Astrocyte (in vitro differentiated cells and primary cell): ENCODE data around the gene LYZL6. TPM values are rescaled to one million over a fixed set of nuclear protein-coding genes. Genes with fewer than 3 reads are reported as not detected.

Experiments
- DNase-seq: peaks from one replicate; pipeline ENCODE4 v3.0.0-alpha.2; 2010; ENCODE audit warnings: low read depth
- FAIRE-seq: peaks from 2 replicates; lab custom pipeline; 2011; peaks lifted over from hg19 to GRCh38; lab: Jason Lieb, UNC
- H2AFZ ChIP-seq: 2 replicates; pipeline ENCODE4 v1.6.0; 2012; ENCODE audit warnings: low read depth, low read length, inconsistent platforms
- H3K27ac ChIP-seq: 2 replicates; pipeline ENCODE4 v1.5.1; 2011; ENCODE audit warnings: low read depth, low read length, inconsistent platforms
- H3K27me3 ChIP-seq: 2 replicates; pipeline ENCODE4 v1.6.0; 2011; ENCODE audit warnings: low read length, inconsistent platforms; ENCODE audit not compliant: insufficient read depth
- H3K36me3 ChIP-seq: 2 replicates; pipeline ENCODE4 v1.5.1; 2011; ENCODE audit warnings: low read length, inconsistent platforms; ENCODE audit not compliant: insufficient read depth
- H3K4me1 ChIP-seq: 2 replicates; pipeline ENCODE4 v1.5.1; 2011; ENCODE audit warnings: low read length, inconsistent platforms; ENCODE audit not compliant: insufficient read depth
- H3K4me2 ChIP-seq: 2 replicates; pipeline ENCODE4 v1.6.0; 2012; ENCODE audit warnings: low read length, inconsistent platforms
- H3K4me3 ChIP-seq: 2 replicates; pipeline ENCODE4 v1.5.1; 2011; ENCODE audit warnings: low read depth, mild to moderate bottlenecking, low read length, inconsistent platforms; ENCODE audit not compliant: insufficient read depth
- H3K79me2 ChIP-seq: 2 replicates; pipeline ENCODE4 v1.6.0; 2012; ENCODE audit warnings: mild to moderate bottlenecking, low read length, inconsistent platforms; ENCODE audit not compliant: insufficient read depth
- H3K9ac ChIP-seq: 2 replicates; pipeline ENCODE4 v1.6.0; 2012; ENCODE audit warnings: mild to moderate bottlenecking, low read length, inconsistent platforms
- H3K9me3 ChIP-seq: 2 replicates; pipeline ENCODE4 v1.5.1; 2012; ENCODE audit warnings: low read depth, mild to moderate bottlenecking, low read length, inconsistent platforms; ENCODE audit not compliant: insufficient read depth
- H4K20me1 ChIP-seq: 2 replicates; pipeline ENCODE4 v1.6.0; 2012; ENCODE audit warnings: low read length, inconsistent platforms; ENCODE audit not compliant: insufficient read depth
- H3K27ac Mint-ChIP-seq: one replicate; pipeline ENCODE4 v1.8.0; 2021; ENCODE audit warnings: mild to moderate bottlenecking, mixed read lengths; ENCODE audit not compliant: unreplicated experiment
- H3K27me3 Mint-ChIP-seq: one replicate; pipeline ENCODE4 v1.8.0; 2021; ENCODE audit warnings: low read depth, mixed read lengths; ENCODE audit not compliant: unreplicated experiment
- H3K36me3 Mint-ChIP-seq: one replicate; pipeline ENCODE4 v1.8.0; 2021; ENCODE audit warnings: low read depth, mixed read lengths; ENCODE audit not compliant: unreplicated experiment
- H3K4me1 Mint-ChIP-seq: one replicate; pipeline ENCODE4 v1.8.0; 2021; ENCODE audit warnings: low read depth, mixed read lengths; ENCODE audit not compliant: unreplicated experiment
- H3K4me3 Mint-ChIP-seq: one replicate; pipeline ENCODE4 v1.8.0; 2021; ENCODE audit warnings: mild to moderate bottlenecking, moderate library complexity, mixed read lengths; ENCODE audit not compliant: unreplicated experiment
- H3K9me3 Mint-ChIP-seq: one replicate; pipeline ENCODE4 v1.8.0; 2021; ENCODE audit warnings: mild to moderate bottlenecking, mixed read lengths; ENCODE audit not compliant: unreplicated experiment
- CTCF ChIP-seq: IDR thresholded peaks from 2 replicates; pipeline ENCODE4 v1.5.1; 2011; ENCODE audit warnings: low read depth, mild to moderate bottlenecking, inconsistent platforms, low read length, moderate library complexity; ENCODE audit not compliant: insufficient read depth
- EZH2 ChIP-seq: IDR thresholded peaks from 2 replicates; pipeline ENCODE4 v1.6.1; 2012; ENCODE audit warnings: mild to moderate bottlenecking, low read length, inconsistent platforms; ENCODE audit not compliant: insufficient read depth
- total RNA-seq: library from RNA; stranded (reverse); gene quantifications from 2 replicates; pipeline ENCODE4 v1.2.1, GENCODE V29; 2021

The LYZL6 gene
- total RNA-seq, 1 donor from 2014 or later: not detected

- Histone ChIP-seq H3K36me3 (no peaks in the 10 kb centered on the region), H3K9ac (no peak overlapping the region), H3K9me3 (no peaks in the 10 kb centered on the region), H3K27me3 (peaks cover 3% of the 10 kb centered on the region), H2AFZ (no peak overlapping the region), H3K4me3 (no peak overlapping the region), H3K4me2 (no peak overlapping the region), H3K79me2 (no peaks in the 10 kb centered on the region), H3K4me1 (no peaks in the 10 kb centered on the region), H4K20me1 (no peaks in the 10 kb centered on the region), H3K27ac (no peak overlapping the region)
- no peak for FAIRE-seq
- Mint-ChIP-seq H3K27me3 (peaks cover 10% of the 10 kb centered on the region), H3K36me3 (no peaks in the 10 kb centered on the region), H3K4me3 (no peak overlapping the region), H3K27ac (no peak overlapping the region), H3K4me1 (peaks cover 8% of the 10 kb centered on the region), H3K9me3 (no peaks in the 10 kb centered on the region)
- no peak for DNase-seq
- TF ChIP-seq EZH2 (no peak), CTCF (no peak)
Measured at GRCh38 chr17:35972535-35972934, 29.0 kb upstream of the LYZL6 start.

- Histone ChIP-seq H3K4me2 (no peak overlapping the region), H2AFZ (no peak overlapping the region), H3K36me3 (no peaks in the 10 kb centered on the region), H3K27ac (no peak overlapping the region), H3K79me2 (no peaks in the 10 kb centered on the region), H3K9ac (no peak overlapping the region), H3K27me3 (peaks cover 3% of the 10 kb centered on the region), H3K9me3 (no peaks in the 10 kb centered on the region), H3K4me1 (no peaks in the 10 kb centered on the region), H4K20me1 (no peaks in the 10 kb centered on the region), H3K4me3 (no peak overlapping the region)
- TF ChIP-seq EZH2 (no peak), CTCF (no peak)
- FAIRE-seq (no peak), DNase-seq (no peak)
- no peaks in the 10 kb centered on the region for H3K36me3 Mint-ChIP-seq
- H3K9me3 Mint-ChIP-seq: no peaks in the 10 kb centered on the region
- peaks cover 10% of the 10 kb centered on the region for H3K27me3 Mint-ChIP-seq
- H3K27ac Mint-ChIP-seq: no peak overlapping the region
- peaks cover 8% of the 10 kb centered on the region for H3K4me1 Mint-ChIP-seq
- H3K4me3 Mint-ChIP-seq: no peak overlapping the region
Measured at GRCh38 chr17:35972066-35972465, 28.6 kb upstream of the LYZL6 start.

GRCh38 chr17:35969558-35970380 is 26.3 kb upstream of the LYZL6 start:
- Histone ChIP-seq H3K9ac (no peak overlapping the region), H3K27ac (no peak overlapping the region), H3K9me3 (no peaks in the 10 kb centered on the region), H3K4me3 (no peak overlapping the region), H3K4me1 (no peaks in the 10 kb centered on the region), H2AFZ (no peak overlapping the region), H3K27me3 (peaks cover 3% of the 10 kb centered on the region), H3K79me2 (no peaks in the 10 kb centered on the region), H3K4me2 (no peak overlapping the region), H3K36me3 (no peaks in the 10 kb centered on the region), H4K20me1 (no peaks in the 10 kb centered on the region)
- no peak for FAIRE-seq
- Mint-ChIP-seq H3K4me3 (no peak overlapping the region), H3K9me3 (no peaks in the 10 kb centered on the region), H3K27me3 (peaks cover 10% of the 10 kb centered on the region), H3K27ac (no peak overlapping the region), H3K4me1 (peaks cover 8% of the 10 kb centered on the region), H3K36me3 (no peaks in the 10 kb centered on the region)
- peak; percentile 34 for DNase-seq
- TF ChIP-seq EZH2: no peak
- peak; percentile 86 for TF ChIP-seq CTCF
